ENCODE measurements around the gene DGKD.

- TF ChIP-seq CTCF (IDR thresholded peaks at IDR 0.05; ENCODE audit: insufficient read depth, low read length) (no peak), POLR2AphosphoS5 (IDR thresholded peaks at IDR 0.05; ENCODE audit: low read depth) (no peak), GABPA (IDR thresholded peaks at IDR 0.05; ENCODE audit: low read depth) (no peak), REST (IDR thresholded peaks at IDR 0.05; ENCODE audit: insufficient replicate concordance, low read depth) (no peak), SPI1 (IDR thresholded peaks at IDR 0.05; ENCODE audit: borderline replicate concordance, low read depth) (no peak)
Observed at GRCh38 chr2:233406865-233407264, 52.6 kb downstream of the DGKD start.
